ENCODE data around the gene ADGRG2.
"Not testable (repeated sequence)": the region's sequence is repeated elsewhere in the genome, so short reads cannot be mapped to it uniquely, and the experiment has no call there.

The ADGRG2 gene

DNA sequence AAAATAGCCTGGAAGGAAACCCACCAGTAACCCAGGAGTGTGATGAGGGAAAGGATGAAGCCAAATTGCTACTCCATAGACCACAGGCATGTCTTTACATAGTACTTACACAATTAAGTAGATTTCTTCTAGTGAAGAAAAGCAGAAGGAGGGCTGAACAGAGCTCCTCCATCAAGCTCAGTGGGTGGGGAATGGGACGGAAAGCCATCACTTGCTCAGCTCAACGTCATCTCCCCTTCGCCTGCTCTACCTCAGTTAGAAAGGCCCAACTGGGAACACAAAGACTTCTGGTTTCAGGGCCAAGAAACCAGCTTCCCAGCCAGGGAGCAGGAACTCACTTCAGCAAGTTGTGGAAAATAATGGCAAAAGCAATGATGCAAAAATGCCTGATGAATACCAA lies 36.6 kb downstream of the ADGRG2 start:
- no peak for DNase-seq (ENCODE audit: low read depth in 1 of 2, low spot score in 1 of 2)

DNA sequence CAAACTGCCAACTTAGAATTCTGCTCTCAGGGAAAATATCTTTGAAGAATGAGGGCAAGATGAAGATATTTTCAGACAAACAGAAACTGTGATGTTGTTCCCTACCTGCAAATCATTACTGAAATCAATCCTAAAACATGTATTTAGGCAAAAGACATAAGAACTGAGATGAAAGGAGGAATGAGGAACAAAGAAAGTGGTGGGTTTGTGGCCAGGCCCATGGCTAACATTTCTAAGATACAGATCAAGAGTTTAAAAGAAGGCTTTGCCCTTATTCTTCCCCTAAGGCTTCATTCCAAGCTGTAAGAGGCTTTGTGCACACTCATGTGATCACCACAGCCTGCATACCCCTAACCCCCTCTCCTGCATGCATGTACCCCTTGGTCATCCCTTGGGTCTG lies 46.5 kb downstream of the ADGRG2 start:
- DNase-seq (ENCODE audit: low read depth in 1 of 2, low spot score in 1 of 2) = no peak

DNA sequence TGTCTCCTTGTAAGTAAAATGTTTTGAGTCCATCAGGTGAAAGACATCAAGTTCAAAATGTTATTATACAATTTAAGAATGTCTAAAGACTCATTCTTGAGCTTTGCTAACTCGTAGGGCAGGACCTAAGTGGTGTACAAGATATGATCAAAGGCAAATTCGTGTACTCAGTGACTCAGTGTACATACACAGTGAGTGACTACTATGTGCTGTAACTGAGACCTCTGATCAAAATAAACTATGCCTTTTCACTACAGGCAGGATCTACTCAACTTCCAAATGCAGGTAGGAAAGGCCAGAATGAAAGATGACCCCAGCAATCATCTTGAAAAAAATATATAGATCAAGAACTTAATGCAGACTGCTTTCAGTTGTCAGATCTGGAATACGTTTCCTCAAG lies 49.9 kb downstream of the ADGRG2 start:
- no peak for DNase-seq (ENCODE audit: low read depth in 1 of 2, low spot score in 1 of 2)

DNA sequence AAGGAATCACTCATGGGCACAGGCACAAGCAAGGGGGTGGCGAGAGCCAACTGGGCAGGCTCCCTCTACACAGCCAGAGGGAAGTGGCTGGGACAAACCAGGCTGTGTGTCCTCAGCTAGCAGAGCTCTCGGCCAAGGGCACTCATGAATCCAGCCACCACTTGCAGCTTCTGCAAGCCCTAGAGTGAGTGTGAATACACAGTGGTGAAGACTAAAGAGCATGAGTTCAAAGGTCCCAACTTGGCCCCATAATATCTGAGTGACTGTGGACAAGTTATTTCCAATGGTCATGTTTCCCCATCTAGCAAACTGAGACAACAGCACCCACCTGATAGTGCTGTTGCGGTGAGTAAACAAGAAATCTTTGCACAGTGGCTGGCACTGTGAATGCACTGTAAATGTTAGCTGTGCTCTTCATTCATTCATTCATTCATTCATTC lies 51.7 kb downstream of the ADGRG2 start:
- no peak for DNase-seq (ENCODE audit: low read depth in 1 of 2, low spot score in 1 of 2)

DNA sequence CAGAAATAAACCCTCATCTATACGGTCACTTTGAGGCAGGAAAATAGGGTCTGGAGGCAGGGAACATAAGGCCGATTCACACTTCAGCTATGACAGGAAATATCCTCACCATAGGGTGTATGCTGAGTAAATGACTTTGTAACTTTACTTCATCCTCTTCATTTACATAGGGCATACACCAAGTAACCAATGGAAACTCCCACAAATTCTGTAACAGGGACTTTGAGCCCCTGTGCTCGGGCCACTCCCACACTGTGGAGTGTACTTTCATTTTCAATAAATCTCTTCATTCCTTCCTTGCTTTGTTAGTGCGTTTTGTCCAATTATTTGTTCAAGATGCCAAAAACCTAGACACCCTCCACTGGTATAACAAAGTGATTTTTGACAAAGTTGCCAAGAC lies 55.3 kb downstream of the ADGRG2 start:
- DNase-seq (ENCODE audit: low read depth in 1 of 2, low spot score in 1 of 2) = not testable (repeated sequence)

DNA sequence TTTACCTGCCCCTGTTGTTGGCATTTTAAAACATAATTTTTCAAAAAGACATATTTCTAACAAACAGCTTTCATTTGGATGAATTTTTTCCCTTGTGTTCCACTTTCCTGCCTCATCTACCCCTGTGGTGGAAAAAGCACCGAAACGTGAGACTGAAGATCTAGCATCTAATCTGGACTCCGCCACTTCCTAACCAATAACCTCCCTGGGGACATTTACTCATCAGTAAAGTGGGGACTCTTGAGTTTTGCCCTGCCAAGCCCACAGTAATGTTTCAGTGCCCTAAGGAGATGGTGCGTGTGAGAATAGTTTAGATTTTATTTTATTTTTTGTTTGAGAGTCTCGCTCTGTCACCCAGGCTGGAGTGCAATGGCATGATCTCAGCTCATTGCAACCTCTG lies 56.7 kb downstream of the ADGRG2 start:
- DNase-seq (ENCODE audit: low read depth in 1 of 2, low spot score in 1 of 2) = no peak

DNA sequence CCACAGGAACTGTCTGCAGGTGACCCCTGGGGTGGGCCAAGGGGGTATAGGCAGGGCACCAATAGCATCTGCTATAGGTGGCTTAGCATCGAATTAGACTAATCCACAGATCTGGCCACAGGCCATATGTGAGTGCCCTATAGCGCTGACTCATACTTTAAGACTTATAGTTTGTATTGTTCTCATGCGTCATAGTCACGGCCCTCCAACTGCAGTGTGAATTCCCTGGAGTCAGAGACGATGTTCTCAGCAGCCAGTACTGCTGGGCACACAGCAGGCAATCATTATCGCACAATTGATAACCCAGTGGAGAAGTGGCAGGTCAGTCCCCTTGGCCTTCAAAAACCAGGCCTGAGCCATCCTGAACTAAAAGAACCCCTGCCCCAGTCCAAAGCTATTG lies 58.1 kb downstream of the ADGRG2 start:
- no peak for DNase-seq (ENCODE audit: low read depth in 1 of 2, low spot score in 1 of 2)

DNA sequence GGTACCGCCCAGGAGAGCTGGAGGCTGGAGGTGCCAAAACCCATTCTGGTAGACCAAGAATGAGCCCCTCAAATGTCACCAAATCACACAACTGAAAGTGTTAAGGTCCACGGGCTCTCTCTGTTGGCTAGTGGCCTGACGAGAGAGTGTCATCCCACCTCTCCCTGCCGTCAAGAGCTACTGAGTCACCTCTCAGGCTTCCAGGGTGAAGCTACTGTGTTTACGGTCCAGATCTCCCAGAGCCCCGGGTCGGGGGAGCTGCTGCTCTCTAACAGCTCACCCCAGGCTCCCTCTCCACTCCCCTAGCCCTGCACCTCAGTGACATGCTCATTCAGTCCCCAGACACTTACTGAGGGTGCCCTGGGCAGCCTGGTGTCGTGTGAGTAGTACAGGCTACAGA lies 59.2 kb downstream of the ADGRG2 start:
- no peak for DNase-seq (ENCODE audit: low read depth in 1 of 2, low spot score in 1 of 2)

DNA sequence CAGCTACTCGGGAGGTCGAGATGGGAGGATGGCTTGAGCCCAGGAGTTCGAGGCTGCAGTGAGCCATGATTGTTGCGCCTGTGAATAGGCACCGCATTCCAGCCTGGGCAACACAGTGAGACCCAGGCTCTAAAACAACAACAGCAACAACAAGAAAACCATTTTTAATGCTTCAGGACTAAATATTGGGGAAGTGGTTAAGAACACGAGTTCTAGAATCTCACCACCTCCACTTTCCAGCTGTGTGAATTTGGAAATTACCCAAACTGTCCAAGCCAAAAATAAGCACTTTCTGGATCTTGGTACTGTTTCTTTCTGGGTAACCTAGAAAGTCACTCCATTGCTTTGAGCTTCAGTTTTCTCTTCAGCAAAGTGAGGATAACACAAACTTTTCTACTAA lies 63.2 kb downstream of the ADGRG2 start:
- no peak for DNase-seq (ENCODE audit: low read depth in 1 of 2, low spot score in 1 of 2)

DNA sequence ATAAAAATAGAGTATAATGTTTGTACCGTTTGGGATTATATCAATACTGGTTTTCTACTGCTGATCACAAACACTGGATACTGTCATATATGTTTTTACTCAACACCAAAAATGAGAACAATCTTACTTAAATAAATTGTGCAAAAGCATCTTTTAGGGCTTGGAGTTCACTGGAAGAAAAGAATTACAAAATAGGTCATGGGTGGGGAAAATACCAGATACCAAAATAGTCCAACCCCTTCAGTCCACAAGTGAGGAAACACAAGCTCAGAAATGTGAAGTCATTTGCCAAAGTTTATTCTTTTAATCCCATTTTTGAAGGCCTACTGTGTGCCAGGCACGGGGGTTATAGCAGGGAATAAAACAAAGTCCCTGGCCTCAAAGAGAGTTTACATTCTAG lies 64.4 kb downstream of the ADGRG2 start:
- DNase-seq (ENCODE audit: low read depth in 1 of 2, low spot score in 1 of 2) = no peak

DNA sequence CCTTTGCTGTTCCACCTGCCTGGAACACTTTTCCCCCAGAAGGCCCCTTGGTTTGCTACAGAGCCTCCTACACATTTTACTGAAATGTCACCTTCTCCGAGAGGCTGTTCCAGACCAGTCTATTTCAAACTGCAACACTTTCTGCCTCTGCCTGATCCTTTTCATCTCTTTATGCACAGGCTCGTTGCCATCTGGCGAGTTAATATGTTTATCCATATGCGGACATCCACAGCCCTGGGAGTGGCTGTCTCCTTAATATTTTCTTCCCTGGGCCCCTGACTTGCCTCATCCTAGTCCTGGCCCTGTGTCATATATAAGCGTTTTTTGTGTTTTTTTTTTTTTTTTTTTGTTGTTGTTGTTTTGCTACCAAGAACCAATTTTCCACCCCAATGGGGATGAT lies 73.2 kb downstream of the ADGRG2 start:
- no peak for DNase-seq (ENCODE audit: low read depth in 1 of 2, low spot score in 1 of 2)

DNA sequence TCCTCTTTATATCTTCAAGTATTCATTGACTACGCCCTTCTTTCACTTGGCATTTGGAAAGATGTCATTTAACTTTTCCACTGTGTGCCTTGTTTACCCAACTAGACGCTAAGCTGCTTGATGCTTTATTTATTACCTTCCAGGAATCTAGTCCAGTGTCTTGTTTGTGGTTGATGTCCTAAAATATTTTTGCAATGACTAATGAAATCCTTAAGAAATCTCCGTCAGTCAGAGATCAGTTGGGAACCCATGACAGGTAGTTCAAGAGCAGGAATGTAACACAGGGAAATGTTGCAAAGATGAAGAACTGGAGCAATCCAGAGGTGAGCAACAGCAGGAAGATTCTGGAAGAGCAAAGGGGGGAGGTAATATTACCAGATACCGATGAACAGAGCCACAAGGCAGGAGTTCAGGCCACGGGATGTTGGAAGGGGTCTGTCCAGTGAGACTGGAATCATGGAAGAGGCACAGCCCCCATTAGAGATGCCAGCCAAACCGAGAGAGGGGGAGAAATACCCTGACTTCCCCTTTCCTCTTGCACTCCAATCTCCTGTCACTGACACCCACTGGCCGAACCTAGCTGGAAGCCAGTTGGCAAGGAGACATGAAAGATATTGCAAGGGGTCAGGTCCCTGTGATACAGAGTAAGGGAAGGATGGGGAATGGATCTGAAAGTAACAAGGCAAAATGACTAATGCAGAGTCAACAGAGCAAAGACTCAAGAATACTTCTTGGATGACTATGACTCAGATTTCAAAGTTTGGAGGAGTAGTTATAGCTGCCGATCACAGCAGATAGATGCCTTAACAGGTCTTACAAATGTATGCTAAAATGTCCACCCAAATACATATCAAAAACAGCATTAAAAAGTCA lies 75.7 kb downstream of the ADGRG2 start:
- DNase-seq (ENCODE audit: low read depth in 1 of 2, low spot score in 1 of 2) = no peak

DNA sequence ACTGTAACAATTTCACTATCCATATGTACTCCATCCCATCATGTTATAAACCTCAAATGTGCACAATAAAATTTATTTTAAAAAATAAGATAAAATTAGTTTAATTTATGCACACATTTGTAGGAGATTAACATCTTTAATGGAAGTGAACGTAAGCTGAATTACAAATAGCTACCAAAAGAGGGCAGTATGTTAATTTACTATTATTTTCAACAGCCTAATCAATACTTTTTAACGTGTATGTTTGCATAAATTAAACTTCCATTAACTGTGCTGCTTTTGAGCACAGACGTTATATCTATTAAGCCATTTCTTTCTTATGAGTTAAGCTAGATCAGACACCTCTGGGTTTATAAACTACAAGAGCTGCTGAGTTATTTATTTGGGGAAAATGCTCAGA lies 81.9 kb downstream of the ADGRG2 start:
- no peak for DNase-seq (ENCODE audit: low read depth in 1 of 2, low spot score in 1 of 2)

DNA sequence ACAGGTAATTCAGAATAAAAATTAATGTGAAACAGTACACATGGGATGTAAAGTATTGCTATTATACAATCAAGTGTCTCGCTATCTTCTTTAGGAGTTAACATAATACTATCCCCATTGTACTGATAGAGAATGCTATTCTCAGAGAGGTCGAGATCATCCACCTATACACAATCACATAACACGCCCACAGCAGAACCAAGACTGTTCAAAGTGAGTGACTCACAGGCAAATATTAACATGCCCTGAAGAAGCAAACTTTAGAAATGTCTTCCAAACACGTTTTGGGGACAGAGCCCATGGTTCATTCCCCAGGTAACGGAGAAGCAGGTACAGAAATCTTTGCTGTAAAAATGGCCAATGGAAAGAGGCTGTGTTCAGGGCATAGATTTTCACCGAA lies 88.2 kb downstream of the ADGRG2 start:
- DNase-seq (ENCODE audit: low read depth in 1 of 2, low spot score in 1 of 2) = no peak

DNA sequence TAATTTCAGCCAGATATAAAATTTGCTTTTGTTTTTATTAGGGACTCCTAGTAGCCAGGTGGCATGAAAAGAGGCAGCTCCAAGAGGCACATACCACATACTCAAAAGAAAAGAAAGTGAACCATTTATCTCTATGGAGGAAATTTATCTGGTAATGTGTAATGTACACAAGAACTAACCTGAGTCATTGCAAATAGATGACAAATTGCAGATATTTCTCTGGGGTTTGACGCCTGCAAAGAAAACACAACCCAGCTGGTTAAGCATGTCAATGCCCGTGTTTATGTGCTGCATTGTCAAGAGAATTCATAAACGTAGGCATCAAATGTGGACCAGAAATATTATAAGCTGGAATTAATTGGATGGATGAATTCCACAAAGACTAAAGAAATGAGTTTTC lies 91.5 kb downstream of the ADGRG2 start:
- no peak for DNase-seq (ENCODE audit: low read depth in 1 of 2, low spot score in 1 of 2)

DNA sequence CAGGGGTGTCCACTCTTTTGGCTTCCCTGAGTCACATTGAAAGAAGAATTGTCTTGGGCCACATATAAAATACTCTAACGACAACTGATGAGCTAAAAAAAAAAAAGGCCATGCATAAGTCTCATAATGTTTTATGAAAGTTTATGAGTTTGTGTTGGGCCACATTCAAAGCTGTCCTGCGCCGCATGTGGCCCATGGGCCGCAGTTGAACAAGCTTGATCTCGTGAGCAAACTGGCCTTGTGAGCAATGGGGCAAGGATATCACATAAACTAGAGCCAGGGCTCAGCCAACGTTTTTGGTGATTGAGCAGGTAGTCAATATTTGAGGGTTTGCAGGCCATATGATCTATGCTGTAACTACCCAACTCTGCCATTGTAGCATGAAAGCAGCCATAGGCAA lies 93.7 kb downstream of the ADGRG2 start:
- no peak for DNase-seq (ENCODE audit: low read depth in 1 of 2, low spot score in 1 of 2)

DNA sequence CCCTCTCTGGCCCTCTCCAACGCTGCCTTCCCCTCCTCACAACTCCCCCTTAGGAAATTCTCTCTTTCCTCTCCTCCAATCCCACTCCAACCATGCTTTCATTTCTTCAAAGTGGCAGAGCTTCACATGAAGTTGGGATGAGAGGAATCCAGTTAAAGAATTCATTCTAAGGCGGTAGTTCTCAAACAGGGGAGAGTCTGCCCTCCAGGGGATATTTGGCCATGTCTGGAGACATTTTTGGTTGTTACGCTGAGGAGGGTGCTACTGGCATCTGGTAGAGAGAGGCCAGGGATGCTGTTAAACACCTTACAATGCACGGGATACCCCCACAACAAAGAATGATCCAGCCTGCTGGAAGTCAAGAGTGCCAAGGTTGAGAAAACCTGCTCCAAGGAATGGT lies 97.9 kb downstream of the ADGRG2 start:
- DNase-seq (ENCODE audit: low read depth in 1 of 2, low spot score in 1 of 2) = no peak

DNA sequence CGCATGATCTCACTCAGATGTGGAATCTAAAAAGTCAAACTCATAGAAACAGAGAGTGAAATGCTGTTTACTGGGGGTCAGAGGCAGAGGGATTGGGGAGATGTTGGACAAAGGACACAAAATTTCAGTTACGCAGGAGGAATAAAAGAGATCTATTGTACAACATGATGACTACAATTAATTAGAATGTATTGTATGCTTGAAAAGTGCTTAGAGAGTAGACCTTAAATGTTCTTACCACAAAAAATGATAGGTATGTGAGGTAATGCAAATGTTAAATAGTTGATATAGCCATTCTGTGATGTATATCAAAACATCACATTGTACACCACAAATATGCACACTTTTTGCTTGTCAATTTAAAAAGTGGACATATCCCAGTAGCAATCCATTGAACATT lies 102.3 kb downstream of the ADGRG2 start:
- DNase-seq (ENCODE audit: low read depth in 1 of 2, low spot score in 1 of 2) = no peak

DNA sequence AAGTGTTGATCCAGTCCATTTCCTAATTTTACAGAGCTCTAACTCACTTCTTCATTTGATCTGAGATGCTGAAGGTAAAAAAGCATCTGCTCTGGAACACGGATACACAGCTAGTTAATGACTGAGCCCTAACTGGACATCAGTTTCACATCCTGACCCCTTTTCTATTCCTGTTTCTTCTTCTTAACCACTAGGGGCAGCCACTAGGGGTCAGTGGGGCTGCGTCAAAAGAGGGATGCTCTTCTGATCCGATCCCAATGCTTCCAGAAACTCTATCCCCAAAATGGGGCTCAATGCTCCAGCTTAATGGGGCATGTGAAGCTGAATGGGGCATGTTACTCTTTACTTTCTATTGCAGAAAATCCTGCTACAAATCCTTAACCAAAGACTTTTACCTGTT lies 105.0 kb downstream of the ADGRG2 start:
- no peak for DNase-seq (ENCODE audit: low read depth in 1 of 2, low spot score in 1 of 2)

DNA sequence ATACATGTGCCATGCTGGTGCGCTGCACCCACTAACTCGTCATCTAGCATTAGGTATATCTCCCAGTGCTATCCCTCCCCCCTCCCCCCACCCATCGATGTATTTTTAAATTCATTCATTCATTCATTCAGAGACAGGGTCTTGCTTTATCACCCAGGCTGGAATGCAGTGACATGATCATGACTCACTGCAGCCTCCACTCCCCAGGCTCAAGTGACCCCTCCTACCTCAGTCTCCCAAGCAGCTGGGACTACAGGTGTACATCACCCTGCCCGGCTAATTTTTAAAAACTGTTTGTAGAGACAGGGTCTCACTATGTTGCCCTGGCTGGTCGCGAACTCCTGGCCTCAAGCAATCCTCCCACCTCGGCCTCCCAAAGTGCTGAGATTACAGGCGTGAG lies 105.7 kb downstream of the ADGRG2 start:
- not testable (repeated sequence) for DNase-seq (ENCODE audit: low read depth in 1 of 2, low spot score in 1 of 2)

DNA sequence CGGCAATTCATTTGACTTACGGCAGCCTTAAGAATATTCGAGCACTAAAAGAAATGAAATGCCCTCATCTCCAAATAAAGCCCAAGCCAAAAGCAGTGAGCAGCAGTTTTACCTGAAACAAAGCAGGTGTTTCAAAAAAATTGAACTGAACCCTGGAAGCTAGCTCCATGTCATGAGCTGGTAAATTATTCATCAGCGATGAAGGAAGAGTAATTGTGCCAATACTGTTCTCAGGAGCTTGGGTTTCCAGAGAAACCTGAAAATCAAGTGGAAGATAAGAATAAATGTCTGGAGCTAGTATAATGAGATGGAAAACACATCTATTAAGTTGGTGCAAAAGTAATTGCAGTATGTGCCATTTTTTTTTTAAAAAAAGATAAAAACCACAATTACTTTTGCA lies 114.4 kb downstream of the ADGRG2 start:
- no peak for DNase-seq (ENCODE audit: low read depth in 1 of 2, low spot score in 1 of 2)

DNA sequence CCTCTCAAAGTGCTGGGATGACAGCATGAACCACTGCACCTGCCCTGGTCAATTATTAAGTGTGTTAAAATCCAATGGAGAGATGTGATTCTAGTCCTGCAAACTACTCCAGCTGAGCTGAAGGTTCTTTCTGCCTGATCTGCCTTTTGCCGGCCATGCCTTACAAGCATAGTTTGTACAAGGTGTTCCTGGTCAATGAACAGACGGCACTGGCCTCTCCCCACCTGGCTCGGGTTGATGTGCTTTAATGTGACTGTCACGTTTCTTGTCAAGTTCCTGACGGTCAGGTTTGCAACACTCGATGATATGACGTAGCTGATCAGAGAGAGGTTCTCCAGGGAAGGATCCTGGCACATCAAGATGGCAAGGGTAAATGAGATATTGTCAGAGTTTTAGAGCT lies 115.3 kb downstream of the ADGRG2 start:
- no peak for DNase-seq (ENCODE audit: low read depth in 1 of 2, low spot score in 1 of 2)

DNA sequence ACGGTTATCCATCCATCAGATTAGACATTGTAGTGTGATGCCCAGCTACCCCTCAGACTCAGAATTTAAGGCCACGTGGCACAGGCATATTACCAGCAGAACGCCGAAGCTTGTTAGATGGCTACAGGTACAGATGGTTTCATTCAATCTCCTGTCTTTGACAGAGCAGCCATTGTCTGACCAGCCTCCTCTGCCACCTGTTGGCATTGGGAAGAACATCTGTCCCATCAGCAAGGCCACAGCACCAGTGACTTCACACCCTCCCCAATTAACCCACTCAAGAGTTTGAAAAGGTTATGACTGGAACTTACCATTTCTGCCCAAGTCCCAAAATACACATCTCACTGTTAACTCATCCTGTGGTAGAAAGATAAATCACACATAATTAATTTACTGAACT lies 116.4 kb downstream of the ADGRG2 start:
- DNase-seq (ENCODE audit: low read depth in 1 of 2, low spot score in 1 of 2) = no peak

Measured in stimulated activated CD4-positive, alpha-beta T cell treated with anti-CD3 and anti-CD28 coated beads, Interleukin-15, amount 100 ng/mL, for 1 hour (primary cell).